Measurements from ENCODE around the gene PHACTR3.

GRCh38 chr20:59737816-59738215, 133.5 kb downstream of the PHACTR3 start:
- no peak for TF ChIP-seq SP1 (IDR thresholded peaks at IDR 0.05)
- TF ChIP-seq TAF1 (conservative IDR thresholded peaks at IDR 0.05) = no peak
- no peak for TF ChIP-seq RAD21 (IDR thresholded peaks at IDR 0.05)
- TF ChIP-seq CTCF (IDR thresholded peaks at IDR 0.05; ENCODE audit: low read depth, low read length, missing input control) = no peak
- no peak for TF ChIP-seq FOXA2 (IDR thresholded peaks at IDR 0.05)
- TF ChIP-seq YY1 (IDR thresholded peaks at IDR 0.05) = no peak
- no peak for TF ChIP-seq FOXA1 (IDR thresholded peaks at IDR 0.05)
- TF ChIP-seq EGR1 (IDR thresholded peaks at IDR 0.05; ENCODE audit: low read depth in 2 of 2) = no peak
- TF ChIP-seq JUND (IDR thresholded peaks at IDR 0.05) = no peak
- no peak for TF ChIP-seq ZBTB33 (IDR thresholded peaks at IDR 0.05)
- no peak for TF ChIP-seq REST (IDR thresholded peaks at IDR 0.05)
- TF ChIP-seq MAX (IDR thresholded peaks at IDR 0.05) = no peak
- TF ChIP-seq ATF3 (IDR thresholded peaks at IDR 0.05) = no peak
- TF ChIP-seq RXRA (IDR thresholded peaks at IDR 0.05) = no peak

Data from liver (tissue), 3 donors.